Mesenchymal stem cell (in vitro differentiated cells and primary cell): ENCODE data around the gene KRTAP9-7.
"Not testable (repeated sequence)": the region's sequence is repeated elsewhere in the genome, so short reads cannot be mapped to it uniquely, and the experiment has no call there.

ENCODE experiments used
- DNase-seq: peaks from one replicate; pipeline ENCODE4 v3.0.0-alpha.2; 2013
- H2AFZ ChIP-seq: one replicate; pipeline ENCODE4 v1.6.1; 2013; ENCODE audit warnings: low read depth, mild to moderate bottlenecking, control low read depth, inconsistent platforms, low read length, moderate library complexity
- H2AK5ac ChIP-seq: 2 replicates; pipeline ENCODE4 v1.6.1; 2013; ENCODE audit warnings: low read length, moderate library complexity, mild to moderate bottlenecking, inconsistent platforms; ENCODE audit not compliant: severe bottlenecking
- H2BK120ac ChIP-seq: one replicate; pipeline ENCODE4 v1.6.1; 2013; ENCODE audit warnings: low read depth, mild to moderate bottlenecking, inconsistent platforms, low read length, moderate library complexity
- H2BK12ac ChIP-seq, 2 experiments: one replicate each; pipeline ENCODE4 v1.6.1; 2013; ENCODE audit warnings: inconsistent platforms in 2 of 2, low read length in 2 of 2, mild to moderate bottlenecking in 2 of 2, moderate library complexity in 2 of 2, control low read depth in 1 of 2
- H2BK15ac ChIP-seq: one replicate; pipeline ENCODE4 v1.6.1; 2013; ENCODE audit warnings: mild to moderate bottlenecking, low read depth, inconsistent platforms; ENCODE audit not compliant: poor library complexity, severe bottlenecking
- H2BK5ac ChIP-seq: 2 replicates; pipeline ENCODE4 v1.6.1; 2013; ENCODE audit warnings: low read depth, mild to moderate bottlenecking, low read length, control low read depth, inconsistent platforms; ENCODE audit not compliant: poor library complexity, severe bottlenecking
- H3K14ac ChIP-seq, 2 experiments: one replicate each; pipeline ENCODE4 v1.6.1; 2013; ENCODE audit warnings: inconsistent platforms in 2 of 2, low read length in 2 of 2, control low read depth in 1 of 2, mild to moderate bottlenecking in 1 of 2, moderate library complexity in 1 of 2
- H3K18ac ChIP-seq, 2 experiments: one replicate each; pipeline ENCODE4 v1.6.1; 2013; ENCODE audit warnings: inconsistent platforms in 2 of 2, low read length in 2 of 2, control low read depth in 1 of 2, low read depth in 1 of 2, mild to moderate bottlenecking in 1 of 2
- H3K23ac ChIP-seq, 2 experiments: one replicate each; pipeline ENCODE4 v1.6.1; 2013; ENCODE audit warnings: inconsistent platforms in 2 of 2, low read length in 2 of 2, mild to moderate bottlenecking in 2 of 2, moderate library complexity in 2 of 2, control low read depth in 1 of 2
- H3K27ac ChIP-seq: 2 replicates; pipeline ENCODE4 v1.5.1; 2013; ENCODE audit warnings: mild to moderate bottlenecking, moderate library complexity, low read length, control low read depth, inconsistent platforms; ENCODE audit not compliant: poor library complexity, severe bottlenecking
- H3K27me3 ChIP-seq, 2 experiments: 2 replicates each; pipeline versions ENCODE4 v1.6.1 to v1.7.0; 2013; ENCODE audit warnings: low read length in 2 of 2, mild to moderate bottlenecking in 2 of 2, moderate library complexity in 2 of 2, control low read depth in 1 of 2, inconsistent platforms in 1 of 2; ENCODE audit not compliant: control insufficient read depth in 1 of 2, insufficient read depth in 1 of 2
- H3K36me3 ChIP-seq, 2 experiments: 2 replicates each; pipeline versions ENCODE4 v1.6.1 to v1.7.0; 2013; ENCODE audit warnings: low read length in 2 of 2, control low read depth in 1 of 2, inconsistent platforms in 1 of 2, low read depth in 1 of 2, mild to moderate bottlenecking in 1 of 2; ENCODE audit not compliant: insufficient read depth in 2 of 2, control insufficient read depth in 1 of 2
- H3K4ac ChIP-seq, 2 experiments: one replicate each; pipeline ENCODE4 v1.6.1; 2013; ENCODE audit warnings: inconsistent platforms in 2 of 2, low read length in 2 of 2, mild to moderate bottlenecking in 2 of 2, moderate library complexity in 2 of 2, control low read depth in 1 of 2, low read depth in 1 of 2
- H3K4me1 ChIP-seq: 2 replicates; pipeline ENCODE4 v1.6.1; 2013; ENCODE audit warnings: low read depth, low read length, control low read depth; ENCODE audit not compliant: control insufficient read depth, insufficient read depth
- H3K4me2 ChIP-seq: 2 replicates; pipeline ENCODE4 v1.6.1; 2013; ENCODE audit warnings: low read length, mild to moderate bottlenecking, inconsistent platforms; ENCODE audit not compliant: poor library complexity, severe bottlenecking
- H3K4me3 ChIP-seq, 2 experiments: 2 replicates each; pipeline versions ENCODE4 v1.5.1 to v1.7.0; 2013; ENCODE audit warnings: low read length in 2 of 2, mild to moderate bottlenecking in 2 of 2, control low read depth in 1 of 2, low read depth in 1 of 2; ENCODE audit not compliant: insufficient read depth in 1 of 2
- H3K79me1 ChIP-seq: replicated peaks from 2 replicates; pipeline ENCODE4 v1.6.1; 2013; ENCODE audit warnings: mild to moderate bottlenecking, control low read depth, low read length, inconsistent platforms; ENCODE audit not compliant: poor library complexity, severe bottlenecking
- H3K9ac ChIP-seq: 2 replicates; pipeline ENCODE4 v1.7.0; 2013; ENCODE audit warnings: mild to moderate bottlenecking, low read length, moderate library complexity
- H3K9me3 ChIP-seq: 2 replicates; pipeline ENCODE4 v1.7.0; 2013; ENCODE audit warnings: mild to moderate bottlenecking, low read length; ENCODE audit not compliant: control insufficient read depth
- H4K8ac ChIP-seq: one replicate; pipeline ENCODE4 v1.6.1; 2013; ENCODE audit warnings: inconsistent platforms, mild to moderate bottlenecking, low read length, moderate library complexity
- H4K91ac ChIP-seq: one replicate; pipeline ENCODE4 v1.6.1; 2013; ENCODE audit warnings: mild to moderate bottlenecking, low read length, inconsistent platforms
- WGBS: methylation state at CpG from one replicate; pipeline ENCODE4 v1.1.7; 2013; ENCODE audit warnings: mixed read lengths; 5-methylcytosine and 5-hydroxymethylcytosine counted together

The KRTAP9-7 gene

DNA sequence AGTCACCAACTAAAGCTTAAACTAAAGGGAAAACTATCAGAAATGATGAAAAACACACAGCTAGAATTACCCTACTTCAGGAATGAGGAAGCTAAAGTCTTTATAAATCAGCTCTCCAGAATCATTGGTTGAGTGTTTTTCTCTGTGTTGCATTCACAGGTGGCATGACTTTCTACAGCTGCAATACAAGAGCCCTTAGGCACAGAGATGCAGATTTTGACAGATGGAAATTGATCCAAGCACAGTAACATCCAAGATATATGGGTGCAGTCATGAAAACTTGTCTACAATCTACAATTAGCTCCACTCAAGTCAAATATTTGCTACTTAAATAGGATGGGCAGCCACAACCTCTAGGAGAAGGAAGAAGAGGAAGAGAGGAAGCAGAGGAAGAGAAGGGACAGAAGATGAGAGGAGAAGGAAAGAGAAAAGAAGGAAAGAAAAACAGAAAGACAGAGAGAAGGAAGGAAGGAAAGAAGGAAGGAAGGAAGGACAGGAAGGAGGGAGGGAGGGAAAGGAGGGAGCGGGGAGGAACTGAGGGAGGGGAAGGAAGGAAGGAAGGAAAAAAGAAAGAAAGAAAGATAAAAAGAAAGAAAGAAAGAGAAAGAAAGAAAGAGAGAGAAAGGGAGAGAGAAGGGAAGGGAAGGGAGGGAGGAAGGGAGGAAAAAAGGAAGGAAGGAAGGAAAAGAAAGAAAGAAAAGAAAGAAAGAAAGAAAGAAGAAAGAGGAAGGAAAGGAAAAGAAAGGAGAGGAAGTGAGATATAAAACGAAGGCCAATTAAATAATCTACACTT, 28.3 kb upstream of the KRTAP9-7 start:
- not testable (repeated sequence) for H3K9me3 ChIP-seq, H3K79me1 ChIP-seq, H2BK15ac ChIP-seq, H3K4me1 ChIP-seq, H3K36me3 ChIP-seq, H3K9ac ChIP-seq, H3K18ac ChIP-seq, H3K23ac ChIP-seq, H3K4me3 ChIP-seq, H2AK5ac ChIP-seq, H2AFZ ChIP-seq, H2BK120ac ChIP-seq, H3K4ac ChIP-seq, H4K91ac ChIP-seq, H4K8ac ChIP-seq, H3K4me2 ChIP-seq, H2BK5ac ChIP-seq, H2BK12ac ChIP-seq, H3K27ac ChIP-seq, H3K27me3 ChIP-seq, H3K14ac ChIP-seq, DNase-seq
- 92% methylated on average over 1 of the region's 2 CpGs for WGBS

DNA sequence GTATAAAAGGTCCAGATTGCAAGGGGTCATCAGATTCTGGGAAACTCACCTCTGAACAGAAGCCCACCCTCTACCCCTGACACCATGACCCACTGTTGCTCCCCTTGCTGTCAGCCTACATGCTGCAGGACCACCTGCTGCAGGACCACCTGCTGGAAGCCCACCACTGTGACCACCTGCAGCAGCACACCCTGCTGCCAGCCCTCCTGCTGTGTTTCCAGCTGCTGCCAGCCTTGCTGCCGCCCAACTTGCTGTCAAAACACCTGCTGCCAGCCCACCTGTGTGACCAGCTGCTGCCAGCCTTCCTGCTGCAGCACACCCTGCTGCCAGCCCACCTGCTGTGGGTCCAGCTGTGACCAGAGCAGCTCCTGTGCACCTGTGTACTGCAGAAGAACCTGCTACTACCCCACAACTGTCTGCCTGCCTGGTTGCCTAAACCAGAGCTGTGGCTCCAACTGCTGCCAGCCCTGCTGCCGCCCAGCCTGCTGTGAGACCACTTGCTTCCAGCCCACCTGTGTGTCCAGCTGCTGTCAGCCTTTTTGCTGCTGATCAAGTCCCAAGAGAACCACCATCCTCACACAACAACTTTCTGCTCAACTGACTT, 25.8 kb upstream of the KRTAP9-7 start, which contains the start of gene KRTAP9-4:
TSS of gene KRTAP9-4 (plus strand) at position 51 of the 604 bp plus-strand sequence. CDS start at position 85, 34 bp downstream.
- WGBS, result 43% methylated on average over 2 of the region's 2 CpGs
- not testable (repeated sequence) for DNase-seq

GRCh38 chr17:41251261-41251660, 24.2 kb upstream of the KRTAP9-7 start:
- Histone ChIP-seq H3K79me1 (no peaks in the 10 kb centered on the region), H3K36me3 (no peaks in the 10 kb centered on the region), H3K18ac (no peak overlapping the region), H3K27ac (no peak overlapping the region), H2BK15ac (no peak overlapping the region), H3K9ac (no peak overlapping the region), H3K14ac (no peak overlapping the region), H3K4ac (no peak overlapping the region), H2AFZ (no peak overlapping the region), H2AK5ac (no peak overlapping the region), H2BK120ac (no peak overlapping the region), H3K4me3 (no peak overlapping the region), H2BK12ac (no peak overlapping the region), H2BK5ac (no peak overlapping the region), H3K4me1 (no peaks in the 10 kb centered on the region), H4K91ac (no peak overlapping the region), H3K23ac (no peak overlapping the region), H3K9me3 (no peaks in the 10 kb centered on the region), H4K8ac (no peak overlapping the region), H3K27me3 (no peaks in the 10 kb centered on the region), H3K4me2 (no peak overlapping the region)
- WGBS, result 88% methylated on average over 1 of the region's 1 CpG
- no peak for DNase-seq

More for the DNA sequence above, 25.8 kb upstream of the KRTAP9-7 start, which contains the start of gene KRTAP9-4:
- not testable (repeated sequence) for H3K4me1 ChIP-seq, H3K23ac ChIP-seq, H4K91ac ChIP-seq, H3K27ac ChIP-seq, H2BK5ac ChIP-seq, H3K4ac ChIP-seq, H2BK120ac ChIP-seq, H3K27me3 ChIP-seq, H4K8ac ChIP-seq, H3K9ac ChIP-seq, H3K14ac ChIP-seq, H2AFZ ChIP-seq, H3K36me3 ChIP-seq, H3K79me1 ChIP-seq, H2AK5ac ChIP-seq, H3K4me3 ChIP-seq, H3K18ac ChIP-seq, H3K4me2 ChIP-seq, H3K9me3 ChIP-seq, H2BK12ac ChIP-seq, H2BK15ac ChIP-seq

DNA sequence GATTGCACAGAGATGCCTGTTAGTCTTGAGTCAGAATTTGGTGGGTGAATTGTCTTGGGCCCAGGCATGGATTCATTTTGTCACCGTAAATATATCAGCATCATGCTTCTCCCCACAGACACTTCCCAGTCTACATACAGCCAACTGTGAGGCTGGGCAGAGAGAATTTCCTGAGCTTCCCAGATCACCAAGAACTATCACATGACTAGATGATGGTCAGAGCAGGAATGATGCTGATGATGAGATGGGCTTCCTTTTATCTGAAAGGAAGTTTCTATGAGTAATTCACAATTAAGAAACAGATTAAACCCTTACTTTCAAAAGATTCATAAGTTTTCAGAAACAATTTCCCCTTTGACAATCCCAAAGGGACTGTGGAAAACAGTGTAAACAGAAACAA, 20.6 kb upstream of the KRTAP9-7 start:
- no peak overlapping the region for H3K23ac ChIP-seq
- H3K9ac ChIP-seq, result no peak overlapping the region
- H2AK5ac ChIP-seq, result no peak overlapping the region
- H3K4me2 ChIP-seq, result no peak overlapping the region
- no peak overlapping the region for H2BK120ac ChIP-seq
- H3K36me3 ChIP-seq, result no peaks in the 10 kb centered on the region
- H3K4me1 ChIP-seq, result no peaks in the 10 kb centered on the region
- no peaks in the 10 kb centered on the region for H3K9me3 ChIP-seq
- H3K18ac ChIP-seq, result no peak overlapping the region
- no peak overlapping the region for H4K8ac ChIP-seq
- no peaks in the 10 kb centered on the region for H3K27me3 ChIP-seq
- H2AFZ ChIP-seq, result no peak overlapping the region
- no peak for DNase-seq
- no CpG with 5 or more reads among the region's 1 CpG for WGBS
- H3K14ac ChIP-seq, result no peak overlapping the region
- no peak overlapping the region for H3K4ac ChIP-seq
- H3K27ac ChIP-seq, result no peak overlapping the region
- H3K79me1 ChIP-seq, result no peaks in the 10 kb centered on the region
- no peak overlapping the region for H2BK15ac ChIP-seq
- H3K4me3 ChIP-seq, result no peak overlapping the region
- no peak overlapping the region for H4K91ac ChIP-seq
- H2BK5ac ChIP-seq, result no peak overlapping the region
- H2BK12ac ChIP-seq, result no peak overlapping the region
